Ovary (tissue), 3 donors: Measurements from ENCODE around the gene CLCN1.

Experiments
- EP300 ChIP-seq: sonication (generic); formaldehyde crosslinking; IDR thresholded peaks from one replicate; pipeline ENCODE4 v1.6.1; 2017; ENCODE audit warnings: antibody characterized with exemption
- TF ChIP-seq, protein P1 (sequence below), 3 donors: fragments of 450-650 bp in 2 of 3; fragments of 200-600 bp in 1 of 3; IDR thresholded peaks; one replicate each; pipeline versions ENCODE4 v1.5.1 to v1.8.0; 2016 to 2022; ENCODE audit warnings: antibody characterized with exemption in 3 of 3, mild to moderate bottlenecking in 1 of 3
- donor health status: DM: no; HTN: no; CAD: no.

DNA sequence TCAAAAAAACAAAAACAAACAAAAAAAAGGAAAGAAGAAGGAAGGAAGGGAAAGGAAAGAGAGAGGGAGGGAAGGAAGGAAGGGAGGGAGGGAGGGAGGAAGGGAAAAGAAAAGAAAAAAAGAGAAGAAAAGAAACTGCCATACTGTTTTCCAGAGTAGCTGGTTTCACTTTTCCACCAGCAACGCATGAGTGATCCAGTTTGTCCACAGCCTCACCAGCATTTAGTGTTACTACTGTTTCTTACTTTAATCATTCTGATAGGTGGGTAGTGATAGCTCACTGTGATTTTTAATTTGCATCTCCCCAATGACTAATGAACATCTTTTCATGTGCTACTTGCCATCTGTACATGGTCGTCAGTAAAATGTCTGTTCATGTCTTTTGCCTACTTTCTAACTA is 43.0 kb upstream of the CLCN1 start:
- TF ChIP-seq, protein P1, sequence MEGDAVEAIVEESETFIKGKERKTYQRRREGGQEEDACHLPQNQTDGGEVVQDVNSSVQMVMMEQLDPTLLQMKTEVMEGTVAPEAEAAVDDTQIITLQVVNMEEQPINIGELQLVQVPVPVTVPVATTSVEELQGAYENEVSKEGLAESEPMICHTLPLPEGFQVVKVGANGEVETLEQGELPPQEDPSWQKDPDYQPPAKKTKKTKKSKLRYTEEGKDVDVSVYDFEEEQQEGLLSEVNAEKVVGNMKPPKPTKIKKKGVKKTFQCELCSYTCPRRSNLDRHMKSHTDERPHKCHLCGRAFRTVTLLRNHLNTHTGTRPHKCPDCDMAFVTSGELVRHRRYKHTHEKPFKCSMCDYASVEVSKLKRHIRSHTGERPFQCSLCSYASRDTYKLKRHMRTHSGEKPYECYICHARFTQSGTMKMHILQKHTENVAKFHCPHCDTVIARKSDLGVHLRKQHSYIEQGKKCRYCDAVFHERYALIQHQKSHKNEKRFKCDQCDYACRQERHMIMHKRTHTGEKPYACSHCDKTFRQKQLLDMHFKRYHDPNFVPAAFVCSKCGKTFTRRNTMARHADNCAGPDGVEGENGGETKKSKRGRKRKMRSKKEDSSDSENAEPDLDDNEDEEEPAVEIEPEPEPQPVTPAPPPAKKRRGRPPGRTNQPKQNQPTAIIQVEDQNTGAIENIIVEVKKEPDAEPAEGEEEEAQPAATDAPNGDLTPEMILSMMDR (IDR thresholded peaks at IDR 0.05), result no peak
- no peak for TF ChIP-seq EP300
